GM12892 (cell line): ENCODE data around the gene NAT16.
"Not testable (repeated sequence)": the region's sequence is repeated elsewhere in the genome, so short reads cannot be mapped to it uniquely, and the experiment has no call there.

ENCODE experiments used
- DNase-seq: peaks from one replicate; pipeline ENCODE4 v3.0.0; 2011; ENCODE audit not compliant: insufficient read length
- FAIRE-seq: peaks from 2 replicates; lab custom pipeline; 2011; peaks lifted over from hg19 to GRCh38; lab: Jason Lieb, UNC
- POLR2A ChIP-seq: IDR thresholded peaks from 2 replicates; pipeline ENCODE4 v1.6.1; 2011; ENCODE audit warnings: low read depth, low read length, control low read depth
- POLR2AphosphoS5 ChIP-seq: IDR thresholded peaks from 2 replicates; pipeline ENCODE4 v1.6.1; 2011; ENCODE audit warnings: low read depth, low read length, control low read depth
- TAF1 ChIP-seq: IDR thresholded peaks from 2 replicates; pipeline ENCODE4 v1.6.1; 2011; ENCODE audit warnings: low read depth, mild to moderate bottlenecking, control low read depth, low read length, borderline replicate concordance

NAT16 gene

DNA sequence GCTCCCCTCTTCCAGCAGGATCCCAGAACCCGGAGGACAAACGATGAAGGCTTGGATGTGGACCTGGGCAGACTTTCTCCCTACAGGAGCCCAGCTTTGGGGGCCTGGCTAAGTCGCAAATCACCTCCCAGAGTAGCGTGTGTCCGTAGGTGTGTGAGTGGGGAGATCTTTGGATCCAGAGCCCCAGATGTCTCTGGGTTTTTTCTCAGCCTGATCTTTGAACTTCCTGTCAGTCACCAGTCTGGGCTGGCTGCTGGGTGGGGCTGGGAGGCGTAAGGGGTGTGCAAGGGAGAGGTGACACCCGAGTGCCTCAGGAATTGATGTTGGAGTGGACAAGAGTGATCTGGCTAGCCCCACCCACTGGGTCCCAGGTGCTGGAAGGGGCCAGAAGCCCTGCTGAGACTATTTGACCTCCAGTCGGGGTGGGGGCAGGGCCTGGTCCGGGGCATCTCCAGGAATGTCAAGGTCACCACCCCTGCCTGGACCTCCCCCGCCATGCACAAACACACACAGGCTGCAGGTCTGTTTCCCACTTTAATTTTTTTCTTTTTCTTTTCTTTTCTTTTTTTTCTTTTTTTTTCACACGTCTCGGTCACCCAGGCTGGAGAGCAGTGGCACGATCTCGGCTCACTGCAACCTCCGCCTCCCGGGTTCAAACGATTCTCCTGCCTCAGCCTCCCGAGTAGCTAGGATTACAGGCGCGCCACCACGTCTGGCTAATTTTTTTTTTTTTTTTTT, 20.9 kb upstream of the NAT16 start, which contains the start of gene MOGAT3:
Gene MOGAT3 (minus strand): TSS at position 175 of the 738 bp plus-strand sequence. CDS start 182 bp downstream, outside the sequence.
- no peak for DNase-seq
- TF ChIP-seq POLR2AphosphoS5 (no peak), POLR2A (no peak), TAF1 (no peak)
- FAIRE-seq, result no peak

DNA sequence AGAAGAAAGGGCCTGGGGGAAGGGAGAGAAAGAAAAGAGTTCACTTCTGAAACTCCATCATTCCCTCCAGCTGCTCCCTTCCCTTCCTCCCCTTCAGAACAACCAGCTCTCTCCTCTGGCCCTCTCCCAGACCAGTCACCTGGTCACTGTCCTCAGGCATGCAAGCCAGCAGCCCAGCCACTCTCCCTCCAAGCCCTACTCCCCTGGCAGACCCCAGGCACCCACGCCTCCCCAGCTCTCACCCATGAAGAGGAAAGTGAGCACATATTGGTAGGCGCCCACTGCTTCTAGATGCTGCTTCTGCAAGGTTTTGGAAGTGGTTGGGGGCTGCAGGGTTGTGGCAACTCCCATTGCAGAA, 20.4 kb upstream of the NAT16 start:
- TF ChIP-seq POLR2AphosphoS5 (no peak), TAF1 (no peak), POLR2A (no peak)
- DNase-seq (no peak), FAIRE-seq (no peak)

DNA sequence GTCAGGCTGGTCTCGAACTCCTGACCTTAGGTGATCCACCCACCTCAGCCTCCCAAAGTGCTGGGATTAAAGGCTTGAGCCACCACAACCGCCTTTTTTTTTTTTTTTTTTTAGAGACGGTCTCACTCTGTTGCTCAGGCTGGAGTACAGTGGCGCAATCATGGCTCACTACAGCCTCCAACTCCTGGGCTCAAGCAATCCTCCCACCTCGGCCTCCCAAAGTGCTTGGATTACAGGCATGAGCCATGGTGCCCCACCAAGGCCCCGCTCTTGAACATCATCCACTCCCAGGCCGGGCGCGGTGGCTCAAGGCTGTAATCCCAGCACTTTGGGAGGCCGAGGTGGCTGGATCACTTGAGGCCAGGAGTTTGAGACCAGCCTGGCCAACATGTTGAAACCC, 19.4 kb upstream of the NAT16 start:
- DNase-seq, FAIRE-seq: not testable (repeated sequence)

DNA sequence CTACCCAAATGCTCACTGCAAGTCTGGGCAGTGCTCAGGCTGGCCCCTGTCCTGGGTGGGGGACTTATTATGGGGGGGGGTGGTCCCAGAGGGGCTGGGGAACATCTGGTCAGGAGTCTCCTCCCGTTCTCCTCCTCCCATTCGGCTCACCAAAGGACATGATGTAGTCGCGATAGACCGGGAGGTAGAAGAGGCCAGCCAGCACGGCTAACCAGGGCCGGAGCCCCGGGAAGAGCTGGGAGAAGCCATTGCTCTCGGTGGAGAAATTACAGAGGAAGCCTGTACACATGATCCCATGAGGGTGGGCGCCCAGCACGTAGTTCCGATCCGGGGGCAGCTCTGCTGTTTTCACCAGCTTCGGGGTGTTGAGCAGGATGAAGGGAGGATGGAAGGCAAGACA, 18.4 kb upstream of the NAT16 start:
- TF ChIP-seq POLR2A, result no peak
- no peak for TF ChIP-seq TAF1
- no peak for TF ChIP-seq POLR2AphosphoS5
- no peak for FAIRE-seq
- no peak for DNase-seq

DNA sequence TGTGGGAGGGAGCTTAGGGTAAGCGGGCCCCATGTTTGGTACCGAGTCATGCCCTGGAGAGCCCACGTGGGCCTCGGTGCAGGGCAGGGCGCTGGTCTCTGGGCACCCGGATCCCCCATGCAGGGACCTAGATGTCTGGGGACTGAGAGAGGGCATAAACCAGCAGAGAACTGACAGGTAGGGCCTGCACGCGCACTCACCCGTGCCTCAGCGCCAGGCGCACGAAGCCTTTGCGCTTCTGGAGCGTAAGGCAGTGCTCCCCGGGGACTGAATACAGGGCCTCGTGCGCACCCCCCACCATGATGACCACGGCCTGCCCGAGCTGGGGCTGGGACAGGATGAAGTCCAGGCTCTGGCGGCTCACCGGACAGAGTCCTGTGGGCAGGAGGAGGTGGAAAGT, 17.9 kb upstream of the NAT16 start:
- DNase-seq, result no peak
- TF ChIP-seq TAF1 (no peak), POLR2AphosphoS5 (no peak), POLR2A (no peak)

DNA sequence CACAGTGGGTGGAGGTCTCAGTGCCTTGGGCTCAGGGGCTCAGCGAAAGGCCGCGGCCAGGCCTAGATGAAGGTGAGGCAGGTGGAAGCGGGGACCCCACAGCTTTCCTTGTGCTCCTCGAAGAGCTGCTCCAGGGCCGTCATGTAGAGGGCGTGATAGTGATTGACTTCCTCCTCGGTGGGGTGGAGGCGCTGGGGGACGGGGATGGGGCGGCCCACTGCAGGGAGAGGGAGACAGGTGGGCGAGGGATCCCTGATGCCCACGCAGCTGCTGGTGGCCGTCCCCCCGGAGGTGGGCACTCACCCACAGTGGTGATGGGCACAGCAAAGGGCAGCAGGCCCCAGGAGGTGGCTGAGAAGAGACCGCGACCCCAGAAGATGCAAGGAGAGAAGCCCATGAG, 15.8 kb upstream of the NAT16 start:
- DNase-seq, result no peak

More for the DNA sequence above, 17.9 kb upstream of the NAT16 start:
- no peak for FAIRE-seq

DNA sequence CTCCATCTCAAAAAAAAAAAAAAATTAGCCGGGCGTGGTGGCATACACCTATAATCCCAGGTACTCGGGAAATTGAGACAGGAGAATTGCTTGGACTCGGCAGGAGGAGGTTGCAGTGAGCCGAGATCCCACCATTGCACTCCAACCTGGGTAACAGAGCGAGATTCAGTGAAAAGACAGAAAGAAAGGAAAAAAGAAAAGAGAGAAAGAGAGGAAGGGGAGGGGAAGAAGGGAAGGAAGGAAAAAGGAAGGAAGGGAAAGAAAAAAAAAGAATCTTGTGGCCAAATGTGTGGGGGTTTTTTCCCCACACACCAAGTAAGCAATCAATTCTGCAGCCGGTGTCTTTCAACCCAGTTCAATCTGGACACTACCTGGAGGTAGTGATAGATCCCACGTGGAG, 9.0 kb upstream of the NAT16 start:
- TF ChIP-seq POLR2A, result no peak
- no peak for TF ChIP-seq POLR2AphosphoS5
- no peak for TF ChIP-seq TAF1
- FAIRE-seq (no peak), DNase-seq (no peak)

More for the DNA sequence above, 15.8 kb upstream of the NAT16 start:
- TF ChIP-seq POLR2AphosphoS5, result no peak
- TF ChIP-seq POLR2A, result no peak
- TF ChIP-seq TAF1, result no peak
- no peak for FAIRE-seq

DNA sequence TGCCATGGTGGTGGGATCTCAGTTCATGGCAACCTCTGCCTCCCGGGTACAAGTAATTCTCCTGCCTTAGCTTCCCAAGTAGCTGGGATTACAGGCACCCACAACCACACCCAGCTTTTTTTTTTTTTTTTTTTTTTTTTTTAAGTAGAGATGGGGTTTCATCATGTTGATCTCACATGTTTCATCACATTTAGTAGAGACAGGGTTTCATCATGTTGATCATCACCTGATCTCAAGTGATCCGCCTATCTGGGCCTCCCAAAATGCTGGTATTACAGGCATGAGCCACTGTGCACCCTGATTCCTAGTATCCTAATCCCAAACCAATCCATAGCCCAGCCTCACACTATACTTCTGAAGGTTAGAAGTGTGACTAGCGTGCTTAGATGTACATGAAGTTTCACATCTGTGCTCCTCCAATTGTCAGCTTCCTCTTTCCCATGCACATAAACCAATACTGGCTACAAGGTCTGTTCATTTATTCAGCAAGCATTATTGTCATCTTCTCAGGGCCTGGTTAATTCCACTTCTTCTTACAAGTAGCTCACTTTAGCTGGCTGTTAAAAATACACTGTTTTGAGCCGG, 6.8 kb upstream of the NAT16 start:
- DNase-seq (no peak), FAIRE-seq (no peak)
- TF ChIP-seq POLR2AphosphoS5 (no peak), TAF1 (no peak), POLR2A (no peak)

DNA sequence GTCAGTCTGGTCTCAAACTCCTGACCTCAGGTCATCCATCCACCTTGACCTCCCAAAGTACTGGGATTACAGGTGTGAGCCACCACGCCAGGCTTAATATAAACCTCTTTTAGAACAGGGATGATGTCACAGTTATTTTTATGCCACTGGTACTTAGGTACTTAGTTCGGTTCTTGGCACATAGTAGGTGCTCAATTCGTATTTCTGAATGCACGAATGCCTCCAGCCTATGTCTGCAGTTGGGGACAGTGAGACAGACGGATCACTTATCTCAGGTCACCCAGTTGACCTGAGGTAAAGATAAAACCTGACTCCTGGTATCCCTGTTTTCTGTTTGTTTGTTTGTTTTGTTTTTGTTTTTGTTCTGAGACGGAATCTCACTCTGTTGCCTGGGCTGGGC, 6.1 kb upstream of the NAT16 start:
- no peak for DNase-seq
- no peak for FAIRE-seq

DNA sequence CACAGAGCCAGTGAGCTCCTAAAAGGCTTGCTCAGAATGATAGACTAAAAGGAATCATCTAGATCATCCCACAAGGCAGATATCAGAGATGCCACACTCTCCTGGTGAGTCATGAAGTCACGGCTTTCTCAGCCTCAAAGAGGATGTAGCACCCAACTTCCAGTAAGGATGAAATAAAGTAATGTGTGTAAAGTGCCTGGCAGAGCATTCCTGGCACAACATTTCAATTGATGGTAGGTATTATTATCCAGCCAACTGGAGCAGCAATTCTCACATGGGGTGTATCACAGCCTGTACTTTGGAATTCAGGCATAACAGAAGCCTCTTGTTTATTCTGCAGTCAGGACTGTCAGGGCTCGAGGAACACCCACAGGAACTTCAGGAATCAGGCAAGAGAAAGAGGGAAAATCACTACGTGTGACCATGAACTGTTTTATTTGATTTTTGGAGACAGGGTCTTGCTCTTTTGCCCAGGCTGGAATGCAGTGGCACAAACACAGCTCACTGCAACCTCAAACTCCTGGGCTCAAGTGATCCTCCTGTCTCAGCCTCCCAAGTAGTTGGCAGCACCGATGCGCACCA, 5.3 kb upstream of the NAT16 start:
- no peak for DNase-seq

More for the DNA sequence above, 6.1 kb upstream of the NAT16 start:
- TF ChIP-seq TAF1 (no peak), POLR2AphosphoS5 (no peak), POLR2A (no peak)

DNA sequence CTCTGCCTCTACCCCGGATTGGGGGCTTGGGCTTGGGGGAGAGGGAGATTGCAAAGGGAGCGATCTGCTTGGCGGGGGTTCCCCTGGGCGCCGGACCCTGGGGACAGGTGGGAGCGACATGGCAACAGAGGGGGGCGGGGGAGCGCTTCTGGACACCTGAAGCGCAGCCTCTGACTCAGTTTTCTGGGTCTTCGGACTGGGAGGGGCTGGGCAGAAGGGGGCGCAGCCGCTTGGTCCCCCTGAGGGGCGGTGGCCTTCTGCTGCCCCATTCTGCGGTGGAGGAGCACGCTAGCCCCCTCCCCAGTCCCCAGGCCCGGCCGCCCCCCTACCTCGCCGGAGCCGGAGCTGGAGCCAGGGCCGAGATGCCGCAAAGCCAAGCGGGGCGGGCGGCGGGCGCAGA, 380 bp downstream of the NAT16 start:
- DNase-seq (no peak), FAIRE-seq (no peak)
- TF ChIP-seq POLR2A, result no peak
- TF ChIP-seq POLR2AphosphoS5, result no peak
- no peak for TF ChIP-seq TAF1

More for the DNA sequence above, 5.3 kb upstream of the NAT16 start:
- no peak for FAIRE-seq
- TF ChIP-seq TAF1 (no peak), POLR2AphosphoS5 (no peak), POLR2A (no peak)

DNA sequence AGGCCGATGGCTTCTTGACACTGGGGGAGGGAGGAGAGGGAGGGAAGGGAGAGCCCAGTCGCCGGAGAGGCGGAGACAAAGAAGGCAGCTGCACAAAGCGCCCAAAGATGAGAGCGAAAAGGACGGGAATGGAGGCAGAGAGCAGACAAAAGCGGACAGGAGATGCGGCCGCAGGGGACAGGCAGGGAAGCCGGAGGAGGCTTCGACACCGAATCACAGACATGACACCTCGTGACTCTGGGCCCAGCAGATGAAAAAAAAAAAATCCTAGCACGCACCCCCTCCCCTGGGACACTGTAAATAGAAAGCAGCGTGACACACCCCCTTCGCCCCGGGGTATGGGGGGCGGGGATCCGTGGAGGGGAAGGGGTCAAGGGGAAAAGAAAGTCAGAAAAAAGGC, 976 bp downstream of the NAT16 start:
- no peak for FAIRE-seq
- no peak for TF ChIP-seq POLR2A
- TF ChIP-seq TAF1, result no peak
- TF ChIP-seq POLR2AphosphoS5, result no peak
- no peak for DNase-seq
